CD14-positive monocyte (primary cell): ENCODE results near the gene EEF1AKMT1. TPM values are rescaled to one million over a fixed set of nuclear protein-coding genes. Genes with fewer than 3 reads are reported as not detected.
A peak's percentile ranks its signal among the peaks of the same experiment; 100 is the strongest.

Source experiments
- DNase-seq, 3 donors: peaks; one replicate each; pipeline ENCODE4 v3.0.0-alpha.2; 2011 to 2022
- H2AFZ ChIP-seq: 2 replicates; pipeline ENCODE4 v1.6.0; 2012; ENCODE audit warnings: mild to moderate bottlenecking, low read depth, low read length, inconsistent platforms; ENCODE audit not compliant: insufficient read depth, poor library complexity, severe bottlenecking
- H3K27ac ChIP-seq, 2 donors: 1 replicate in 1 of 2; 2 replicates in 1 of 2; pipeline ENCODE4 v1.5.1; 2012 to 2013; ENCODE audit warnings: low read length in 2 of 2, control low read depth in 1 of 2, inconsistent platforms in 1 of 2, low read depth in 1 of 2, mild to moderate bottlenecking in 1 of 2
- H3K27me3 ChIP-seq, 2 donors: one replicate each; pipeline versions ENCODE4 v1.6.0 to v1.6.1; 2011 to 2013; ENCODE audit warnings: low read length in 2 of 2; ENCODE audit not compliant: control insufficient read depth in 2 of 2, insufficient read depth in 2 of 2
- H3K36me3 ChIP-seq, 2 donors: replicated peaks in 1 of 2; 1 replicate in 1 of 2; 2 replicates in 1 of 2; pipeline versions ENCODE4 v1.5.1 to v1.6.1; 2012 to 2013; ENCODE audit warnings: low read length in 2 of 2, control low read depth in 1 of 2, inconsistent platforms in 1 of 2, mild to moderate bottlenecking in 1 of 2; ENCODE audit not compliant: insufficient read depth in 2 of 2, control insufficient read depth in 1 of 2
- H3K4me1 ChIP-seq, 2 donors: 1 replicate in 1 of 2; 2 replicates in 1 of 2; pipeline versions ENCODE4 v1.5.1 to v1.6.1; 2012 to 2013; ENCODE audit warnings: low read length in 2 of 2, control low read depth in 1 of 2, inconsistent platforms in 1 of 2, mild to moderate bottlenecking in 1 of 2, moderate library complexity in 1 of 2; ENCODE audit not compliant: insufficient read depth in 2 of 2, control insufficient read depth in 1 of 2
- H3K4me2 ChIP-seq: replicated peaks from 2 replicates; pipeline ENCODE3; 2012; ENCODE audit warnings: low read length, moderate library complexity, mild to moderate bottlenecking; ENCODE audit not compliant: poor library complexity, severe bottlenecking; ENCODE audit errors: extremely low read depth
- H3K4me3 ChIP-seq, 3 experiments: fragments of 200-600 bp in 1 of 3; sonication (generic) in 1 of 3; replicated peaks in 1 of 3; 1 replicate in 2 of 3; 2 replicates in 1 of 3; pipeline ENCODE4 v1.5.1; 2011 to 2013; ENCODE audit warnings: low read length in 3 of 3, mild to moderate bottlenecking in 3 of 3, control low read depth in 2 of 3, low read depth in 2 of 3, inconsistent platforms in 1 of 3, moderate library complexity in 1 of 3
- H3K79me2 ChIP-seq: 2 replicates; pipeline ENCODE4 v1.6.0; 2012; ENCODE audit warnings: mild to moderate bottlenecking, control low read depth, inconsistent platforms, low read length, moderate library complexity; ENCODE audit not compliant: insufficient read depth
- H3K9ac ChIP-seq: 2 replicates; pipeline ENCODE4 v1.6.0; 2017; ENCODE audit warnings: low read length, mild to moderate bottlenecking; ENCODE audit not compliant: insufficient read depth, poor library complexity, severe bottlenecking
- H3K9me3 ChIP-seq, 2 donors: replicated peaks in 1 of 2; 1 replicate in 1 of 2; 2 replicates in 1 of 2; pipeline versions ENCODE4 v1.5.1 to v1.6.1; 2012 to 2013; ENCODE audit warnings: low read length in 2 of 2, control low read depth in 1 of 2; ENCODE audit not compliant: control insufficient read depth in 1 of 2, insufficient read depth in 1 of 2
- H4K20me1 ChIP-seq: 2 replicates; pipeline ENCODE4 v1.6.0; 2012; ENCODE audit warnings: mild to moderate bottlenecking, low read length, control low read depth, moderate library complexity; ENCODE audit not compliant: insufficient read depth
- H3K27ac Mint-ChIP-seq, 7 donors: one replicate each; pipeline ENCODE4 v1.8.0; 2020; ENCODE audit warnings: mild to moderate bottlenecking in 7 of 7, mixed read lengths in 7 of 7, moderate library complexity in 6 of 7, inconsistent platforms in 2 of 7
- H3K27me3 Mint-ChIP-seq, 3 donors: one replicate each; pipeline ENCODE4 v1.8.0; 2021 to 2022; ENCODE audit warnings: low read depth in 3 of 3, mild to moderate bottlenecking in 3 of 3, mixed read lengths in 3 of 3, moderate library complexity in 3 of 3, inconsistent platforms in 1 of 3
- H3K36me3 Mint-ChIP-seq, 2 donors: one replicate each; pipeline ENCODE4 v1.8.0; 2020; ENCODE audit warnings: mixed read lengths in 2 of 2, inconsistent platforms in 1 of 2, mild to moderate bottlenecking in 1 of 2
- H3K4me1 Mint-ChIP-seq: one replicate; pipeline ENCODE4 v1.8.0; 2020; ENCODE audit warnings: mild to moderate bottlenecking, mixed read lengths
- H3K4me3 Mint-ChIP-seq, 2 donors: one replicate each; pipeline ENCODE4 v1.8.0; 2020; ENCODE audit warnings: mild to moderate bottlenecking in 2 of 2, mixed read lengths in 2 of 2, moderate library complexity in 1 of 2
- H3K9me3 Mint-ChIP-seq, 7 donors: one replicate each; pipeline ENCODE4 v1.8.0; 2020 to 2022; ENCODE audit warnings: mixed read lengths in 7 of 7, mild to moderate bottlenecking in 6 of 7, moderate library complexity in 6 of 7, inconsistent platforms in 2 of 7
- WGBS: methylation state at CpG from one replicate; pipeline ENCODE4 v1.1.5; 2013; ENCODE audit warnings: missing lambda C conversion rate; ENCODE audit not compliant: insufficient coverage; 5-methylcytosine and 5-hydroxymethylcytosine counted together
- intact Hi-C, 2 donors: fragments of 100-400 bp; cut with micrococcal nuclease; formaldehyde crosslinking; loops; one replicate each; pipeline versions ENCODE4 v1.15.0 to v1.15.1; 2023
- polyA plus RNA-seq, 3 donors: library from polyadenylated mRNA; depleted of rRNA in 1 of 3; unstranded in 2 of 3; stranded (reverse) in 1 of 3; fragments of 300-500 nt in 2 of 3; fragments of >200 nt in 1 of 3; fragmentation: Illumina TruSeq in 2 of 3; gene quantifications; 1 replicate in 2 of 3; 2 replicates in 1 of 3; pipeline ENCODE4 v1.2.3, GENCODE V29; 2012 to 2021
- TF ChIP-seq, protein P1 (sequence below): fragments of 200-600 bp; IDR thresholded peaks from one replicate; pipeline ENCODE4 v1.8.0; 2022; ENCODE audit warnings: antibody characterized with exemption, mild to moderate bottlenecking

EEF1AKMT1 gene
- polyA plus RNA-seq, 3 donors: 1.7 to 4.2 (median 4.2) TPM

DNA sequence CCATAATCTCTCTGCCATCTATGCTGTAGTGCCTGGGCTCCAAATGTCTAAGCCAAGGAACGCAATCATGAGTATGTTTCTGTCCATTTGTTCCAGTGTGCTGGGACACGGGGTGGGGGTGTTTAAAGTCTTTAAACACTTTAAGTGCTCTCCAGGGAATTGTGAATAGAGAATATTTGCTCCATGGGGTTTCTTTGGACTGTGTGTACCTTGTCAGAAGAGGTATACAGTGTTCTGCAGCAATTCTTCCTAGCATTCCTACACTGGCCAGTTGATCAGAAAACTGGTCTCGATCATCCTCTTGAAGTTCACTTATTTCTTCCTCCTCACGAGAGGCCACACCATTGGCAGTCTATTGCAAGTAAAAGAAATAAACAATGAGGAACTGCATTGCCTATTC lies 35.1 kb upstream of the EEF1AKMT1 start:
- intact Hi-C loops: no loop called here
- H3K4me1 ChIP-seq: no peaks in the 10 kb centered on the region
- H4K20me1 ChIP-seq: no peaks in the 10 kb centered on the region
- H3K36me3 Mint-ChIP-seq: peaks cover 53 to 54% of the 10 kb centered on the region in 2 donors
- H3K4me2 ChIP-seq: no peak overlapping the region
- H3K9me3 Mint-ChIP-seq: peaks cover 0 to 2% (median 0%) of the 10 kb centered on the region in 7 donors
- H3K27ac Mint-ChIP-seq: peak overlapping the region in 1 of 7 donors; percentile 51
- peaks cover 36 to 64% of the 10 kb centered on the region in 2 donors for H3K36me3 ChIP-seq
- no peak overlapping the region for H3K9ac ChIP-seq
- no peaks in the 10 kb centered on the region for H3K9me3 ChIP-seq
- no peaks in the 10 kb centered on the region for H3K27me3 ChIP-seq
- H3K79me2 ChIP-seq: no peaks in the 10 kb centered on the region
- H3K4me1 Mint-ChIP-seq: peaks cover 2% of the 10 kb centered on the region
- H3K27ac ChIP-seq: no peak overlapping the region
- no peak for DNase-seq
- no peaks in the 10 kb centered on the region for H3K27me3 Mint-ChIP-seq
- TF ChIP-seq, protein P1, sequence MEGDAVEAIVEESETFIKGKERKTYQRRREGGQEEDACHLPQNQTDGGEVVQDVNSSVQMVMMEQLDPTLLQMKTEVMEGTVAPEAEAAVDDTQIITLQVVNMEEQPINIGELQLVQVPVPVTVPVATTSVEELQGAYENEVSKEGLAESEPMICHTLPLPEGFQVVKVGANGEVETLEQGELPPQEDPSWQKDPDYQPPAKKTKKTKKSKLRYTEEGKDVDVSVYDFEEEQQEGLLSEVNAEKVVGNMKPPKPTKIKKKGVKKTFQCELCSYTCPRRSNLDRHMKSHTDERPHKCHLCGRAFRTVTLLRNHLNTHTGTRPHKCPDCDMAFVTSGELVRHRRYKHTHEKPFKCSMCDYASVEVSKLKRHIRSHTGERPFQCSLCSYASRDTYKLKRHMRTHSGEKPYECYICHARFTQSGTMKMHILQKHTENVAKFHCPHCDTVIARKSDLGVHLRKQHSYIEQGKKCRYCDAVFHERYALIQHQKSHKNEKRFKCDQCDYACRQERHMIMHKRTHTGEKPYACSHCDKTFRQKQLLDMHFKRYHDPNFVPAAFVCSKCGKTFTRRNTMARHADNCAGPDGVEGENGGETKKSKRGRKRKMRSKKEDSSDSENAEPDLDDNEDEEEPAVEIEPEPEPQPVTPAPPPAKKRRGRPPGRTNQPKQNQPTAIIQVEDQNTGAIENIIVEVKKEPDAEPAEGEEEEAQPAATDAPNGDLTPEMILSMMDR: no peak
- no peak overlapping the region for H2AFZ ChIP-seq
- no peak overlapping the region for H3K4me3 Mint-ChIP-seq
- no peak overlapping the region for H3K4me3 ChIP-seq
- WGBS: no CpG with 5 or more reads among the region's 4 CpGs

GRCh38 chr13:20803180-20803965 lies 29.6 kb upstream of the EEF1AKMT1 start:
- H4K20me1 ChIP-seq: no peaks in the 10 kb centered on the region
- DNase-seq: no peak
- 100% methylated on average over 1 of the region's 3 CpGs for WGBS
- peaks cover 0 to 2% (median 0%) of the 10 kb centered on the region in 7 donors for H3K9me3 Mint-ChIP-seq
- H3K36me3 Mint-ChIP-seq: peaks cover 42 to 48% of the 10 kb centered on the region in 2 donors
- H3K27me3 ChIP-seq: no peaks in the 10 kb centered on the region
- peaks cover 26 to 48% of the 10 kb centered on the region in 2 donors for H3K36me3 ChIP-seq
- H3K9ac ChIP-seq: no peak overlapping the region
- H3K9me3 ChIP-seq: no peaks in the 10 kb centered on the region
- H3K4me1 ChIP-seq: peaks cover 0 to 4% of the 10 kb centered on the region in 2 donors
- no peak overlapping the region for H3K4me2 ChIP-seq
- no peak overlapping the region for H3K4me3 Mint-ChIP-seq
- no peak overlapping the region for H2AFZ ChIP-seq
- no peak overlapping the region for H3K4me3 ChIP-seq
- peaks cover 0 to 2% (median 0%) of the 10 kb centered on the region in 3 donors for H3K27me3 Mint-ChIP-seq
- H3K27ac ChIP-seq: no peak overlapping the region
- no peaks in the 10 kb centered on the region for H3K79me2 ChIP-seq
- intact Hi-C loops: no loop called here
- peaks cover 8% of the 10 kb centered on the region for H3K4me1 Mint-ChIP-seq
- H3K27ac Mint-ChIP-seq: peak overlapping the region in 3 of 7 donors; percentile 8 to 24 (median 13)
- TF ChIP-seq, protein P1: no peak
